GM12878 (cell line): ENCODE results near the gene FFAR1. TPM values are rescaled to one million over a fixed set of nuclear protein-coding genes. Genes with fewer than 3 reads are reported as not detected.

Source experiments
- BCLAF1 ChIP-seq: fragments of 450-650 bp; IDR thresholded peaks from 2 replicates; pipeline ENCODE4 v1.6.1; 2017; ENCODE audit warnings: antibody characterized with exemption, mild to moderate bottlenecking, moderate library complexity
- BHLHE40 ChIP-seq, 2 experiments: fragments of 450-650 bp in 1 of 2; IDR thresholded peaks; 2 replicates each; pipeline ENCODE4 v1.6.1; 2011 to 2017; ENCODE audit warnings: low read depth in 2 of 2, borderline replicate concordance in 1 of 2, improper control_type of control experiment in 1 of 2, low read length in 1 of 2, mild to moderate bottlenecking in 1 of 2
- CHD2 ChIP-seq: IDR thresholded peaks from 2 replicates; pipeline ENCODE4 v1.6.1; 2011; ENCODE audit warnings: low read depth, low read length, improper control_type of control experiment, borderline replicate concordance
- EED ChIP-seq: sonication (generic); IDR thresholded peaks from 2 replicates; pipeline ENCODE4 v1.6.1; 2016; ENCODE audit warnings: antibody characterized with exemption, low read depth
- IKZF1 ChIP-seq: fragments of 450-650 bp; conservative IDR thresholded peaks from 2 replicates; pipeline ENCODE4 v1.6.1; 2017; ENCODE audit warnings: antibody characterized with exemption, mild to moderate bottlenecking
- JUNB ChIP-seq: IDR thresholded peaks from 2 replicates; pipeline ENCODE4 v1.6.1; 2016; ENCODE audit warnings: antibody characterized with exemption, mild to moderate bottlenecking
- KDM1A ChIP-seq: fragments of 200-600 bp; sonication (generic); IDR thresholded peaks from 2 replicates; pipeline ENCODE4 v1.6.1; 2016; ENCODE audit warnings: borderline replicate concordance
- KLF5 ChIP-seq: fragments of 450-650 bp; IDR thresholded peaks from 2 replicates; pipeline ENCODE4 v1.6.1; 2014; ENCODE audit warnings: mild to moderate bottlenecking; ENCODE audit not compliant: partially characterized antibody
- LARP7 ChIP-seq: fragments of 450-650 bp; IDR thresholded peaks from 2 replicates; pipeline ENCODE4 v1.6.1; 2017; ENCODE audit warnings: mild to moderate bottlenecking
- MTA2 ChIP-seq: fragments of 450-650 bp; IDR thresholded peaks from 2 replicates; pipeline ENCODE4 v1.6.1; 2016; ENCODE audit warnings: low read depth, mild to moderate bottlenecking, moderate library complexity
- NBN ChIP-seq: fragments of 450-650 bp; IDR thresholded peaks from 2 replicates; pipeline ENCODE4 v1.6.1; 2016
- POLR2A ChIP-seq: IDR thresholded peaks from 2 replicates; pipeline ENCODE4 v1.6.1; 2011; ENCODE audit warnings: low read depth, mild to moderate bottlenecking, low read length
- POLR2AphosphoS2 ChIP-seq: IDR thresholded peaks from 2 replicates; pipeline ENCODE4 v1.6.1; 2011; ENCODE audit warnings: low read depth, mild to moderate bottlenecking, low read length, improper control_type of control experiment, moderate library complexity
- RELA ChIP-seq: fragments of 450-650 bp; IDR thresholded peaks from 2 replicates; pipeline ENCODE4 v1.8.0; 2014; ENCODE audit warnings: borderline replicate concordance; ENCODE audit not compliant: partially characterized antibody
- STAT3 ChIP-seq: IDR thresholded peaks from 2 replicates; pipeline ENCODE4 v1.6.1; 2011; ENCODE audit warnings: low read depth, low read length, improper control_type of control experiment
- TCF12 ChIP-seq: IDR thresholded peaks from 2 replicates; pipeline ENCODE4 v1.6.1; 2011; ENCODE audit warnings: low read depth, mild to moderate bottlenecking, low read length
- ZNF384 ChIP-seq: IDR thresholded peaks from 2 replicates; pipeline ENCODE4 v1.6.1; 2012; ENCODE audit warnings: low read depth, mild to moderate bottlenecking, low read length, improper control_type of control experiment, borderline replicate concordance
- polyA plus RNA-seq, 11 experiments: library from polyadenylated mRNA; depleted of rRNA in 4 of 11; unstranded in 6 of 11; stranded (reverse) in 5 of 11; fragments of >200 nt; fragmentation: Nextera tagmentation in 4 of 11; fragmentation: Illumina TruSeq in 1 of 11; extraction: Ambion mirVana in 4 of 11; extraction: Trizol in 1 of 11; gene quantifications; 1 replicate in 1 of 11; 2 replicates in 10 of 11; pipeline versions ENCODE4 v1.2.1 to v1.2.3, GENCODE V29; 2011 to 2016; ENCODE audit warnings: inconsistent platforms in 2 of 11, missing spikeins in 2 of 11, low read depth in 1 of 11
- total RNA-seq, 4 experiments: library from RNA; depleted of rRNA in 3 of 4; stranded (reverse); fragments of >200 nt in 3 of 4; fragmentation: Illumina TruSeq in 1 of 4; extraction: Trizol in 1 of 4; gene quantifications; 2 replicates each; pipeline versions ENCODE4 v1.2.1 to v1.2.3, GENCODE V29; 2013 to 2021
- TF ChIP-seq, protein P1 (sequence below): fragments of 450-650 bp; IDR thresholded peaks from 2 replicates; pipeline ENCODE4 v1.6.1; 2017; ENCODE audit warnings: mild to moderate bottlenecking, moderate library complexity
- TF ChIP-seq, protein P2 (sequence below), 3 experiments: IDR thresholded peaks in 2 of 3; conservative IDR thresholded peaks in 1 of 3; 2 replicates each; pipeline ENCODE4 v1.5.1; 2011; ENCODE audit warnings: low read depth in 3 of 3, low read length in 3 of 3, mild to moderate bottlenecking in 3 of 3, control low read depth in 2 of 3, moderate library complexity in 2 of 3, inconsistent platforms in 1 of 3, mixed read lengths in 1 of 3; ENCODE audit not compliant: control insufficient read depth in 2 of 3, insufficient read depth in 1 of 3; ENCODE audit errors: extremely low read depth in 1 of 3

Gene FFAR1
- total and polyA plus RNA-seq, 10 of the 15 experiments (the other 5 are each of a cell fraction or from before 2014, with no cell fraction given) = 0.05 to 0.62 (median 0.14) TPM; not detected in 2

DNA sequence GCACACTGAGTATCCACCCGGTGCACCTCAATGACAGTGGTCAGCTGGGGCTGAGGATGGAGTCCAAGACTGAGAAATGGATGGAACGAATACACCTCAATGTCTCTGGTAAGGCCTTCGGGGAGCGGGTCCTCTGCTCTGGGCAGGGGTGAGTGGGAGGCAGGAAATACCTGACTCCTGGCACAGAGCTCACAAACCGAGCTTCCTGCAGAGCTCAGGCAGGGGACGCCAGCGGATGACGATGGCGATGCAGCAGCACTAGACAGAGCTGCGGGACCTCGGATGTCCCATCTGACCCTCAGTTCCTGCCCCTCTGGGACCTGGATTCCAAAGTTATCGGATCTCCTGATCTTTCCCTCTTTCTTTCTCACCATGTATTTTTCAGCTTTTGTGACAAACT, 14.9 kb upstream of the FFAR1 start (continued):
- TF ChIP-seq CHD2 (no peak), KDM1A (no peak), TCF12 (0 out of 2 replicates have a peak, but pooled peaks have one; percentile 13), MTA2 (no peak), EED (no peak; the same call in 1 of the 2 replicates), JUNB (no peak), RELA (no peak), POLR2AphosphoS2 (peak; percentile 84), LARP7 (no peak), IKZF1 (peak; percentile 44), POLR2A (peak; percentile 81), BCLAF1 (no peak), ZNF384 (no peak), STAT3 (no peak), NBN (0 out of 2 replicates have a peak, but pooled peaks have one; percentile 33), BHLHE40 (IDR thresholded peaks at IDR 0.05; ENCODE audit: borderline replicate concordance in 1 of 2, low read depth in 2 of 2, low read length in 1 of 2) (no peak), KLF5 (peak; percentile 36)
- TF ChIP-seq, protein P1, sequence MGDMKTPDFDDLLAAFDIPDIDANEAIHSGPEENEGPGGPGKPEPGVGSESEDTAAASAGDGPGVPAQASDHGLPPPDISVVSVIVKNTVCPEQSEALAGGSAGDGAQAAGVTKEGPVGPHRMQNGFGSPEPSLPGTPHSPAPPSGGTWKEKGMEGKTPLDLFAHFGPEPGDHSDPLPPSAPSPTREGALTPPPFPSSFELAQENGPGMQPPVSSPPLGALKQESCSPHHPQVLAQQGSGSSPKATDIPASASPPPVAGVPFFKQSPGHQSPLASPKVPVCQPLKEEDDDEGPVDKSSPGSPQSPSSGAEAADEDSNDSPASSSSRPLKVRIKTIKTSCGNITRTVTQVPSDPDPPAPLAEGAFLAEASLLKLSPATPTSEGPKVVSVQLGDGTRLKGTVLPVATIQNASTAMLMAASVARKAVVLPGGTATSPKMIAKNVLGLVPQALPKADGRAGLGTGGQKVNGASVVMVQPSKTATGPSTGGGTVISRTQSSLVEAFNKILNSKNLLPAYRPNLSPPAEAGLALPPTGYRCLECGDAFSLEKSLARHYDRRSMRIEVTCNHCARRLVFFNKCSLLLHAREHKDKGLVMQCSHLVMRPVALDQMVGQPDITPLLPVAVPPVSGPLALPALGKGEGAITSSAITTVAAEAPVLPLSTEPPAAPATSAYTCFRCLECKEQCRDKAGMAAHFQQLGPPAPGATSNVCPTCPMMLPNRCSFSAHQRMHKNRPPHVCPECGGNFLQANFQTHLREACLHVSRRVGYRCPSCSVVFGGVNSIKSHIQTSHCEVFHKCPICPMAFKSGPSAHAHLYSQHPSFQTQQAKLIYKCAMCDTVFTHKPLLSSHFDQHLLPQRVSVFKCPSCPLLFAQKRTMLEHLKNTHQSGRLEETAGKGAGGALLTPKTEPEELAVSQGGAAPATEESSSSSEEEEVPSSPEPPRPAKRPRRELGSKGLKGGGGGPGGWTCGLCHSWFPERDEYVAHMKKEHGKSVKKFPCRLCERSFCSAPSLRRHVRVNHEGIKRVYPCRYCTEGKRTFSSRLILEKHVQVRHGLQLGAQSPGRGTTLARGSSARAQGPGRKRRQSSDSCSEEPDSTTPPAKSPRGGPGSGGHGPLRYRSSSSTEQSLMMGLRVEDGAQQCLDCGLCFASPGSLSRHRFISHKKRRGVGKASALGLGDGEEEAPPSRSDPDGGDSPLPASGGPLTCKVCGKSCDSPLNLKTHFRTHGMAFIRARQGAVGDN = peak; percentile 44
- TF ChIP-seq, protein P2, sequence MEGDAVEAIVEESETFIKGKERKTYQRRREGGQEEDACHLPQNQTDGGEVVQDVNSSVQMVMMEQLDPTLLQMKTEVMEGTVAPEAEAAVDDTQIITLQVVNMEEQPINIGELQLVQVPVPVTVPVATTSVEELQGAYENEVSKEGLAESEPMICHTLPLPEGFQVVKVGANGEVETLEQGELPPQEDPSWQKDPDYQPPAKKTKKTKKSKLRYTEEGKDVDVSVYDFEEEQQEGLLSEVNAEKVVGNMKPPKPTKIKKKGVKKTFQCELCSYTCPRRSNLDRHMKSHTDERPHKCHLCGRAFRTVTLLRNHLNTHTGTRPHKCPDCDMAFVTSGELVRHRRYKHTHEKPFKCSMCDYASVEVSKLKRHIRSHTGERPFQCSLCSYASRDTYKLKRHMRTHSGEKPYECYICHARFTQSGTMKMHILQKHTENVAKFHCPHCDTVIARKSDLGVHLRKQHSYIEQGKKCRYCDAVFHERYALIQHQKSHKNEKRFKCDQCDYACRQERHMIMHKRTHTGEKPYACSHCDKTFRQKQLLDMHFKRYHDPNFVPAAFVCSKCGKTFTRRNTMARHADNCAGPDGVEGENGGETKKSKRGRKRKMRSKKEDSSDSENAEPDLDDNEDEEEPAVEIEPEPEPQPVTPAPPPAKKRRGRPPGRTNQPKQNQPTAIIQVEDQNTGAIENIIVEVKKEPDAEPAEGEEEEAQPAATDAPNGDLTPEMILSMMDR (IDR thresholded peaks at IDR 0.05 in 2 of 3, conservative IDR thresholded peaks at IDR 0.05 in 1 of 3; ENCODE audit: control insufficient read depth in 2 of 3, extremely low read depth in 1 of 3, insufficient read depth in 1 of 3, low read depth in 3 of 3, low read length in 3 of 3) = peak in 2 of 3 experiments; percentile 1 to 31; a peak in 2 of 6 replicates
